WTC11 (cell line): Measurements from ENCODE around the gene CR2. TPM values are rescaled to one million over a fixed set of nuclear protein-coding genes. Genes with fewer than 3 reads are reported as not detected.

Experiments used
- ATAC-seq: fragments of 200-7000 bp; cut with Tn5 transposase; 2 replicates; pipeline ENCODE4 v1.10.0; 2021; ENCODE audit warnings: mild to moderate bottlenecking, moderate library complexity
- CTCF ChIA-PET: fragments of 300-600 bp; sonication (Branson Sonifier 250); formaldehyde crosslinking; loops from one replicate; lab custom pipeline; 2021; ENCODE audit warnings: antibody characterized with exemption; lab: Charles Lee
- POLR2A ChIA-PET: fragments of 350-600 bp; sonication (Branson Sonifier 250); formaldehyde crosslinking; loops from one replicate; lab custom pipeline; 2021; ENCODE audit warnings: antibody characterized with exemption; lab: Charles Lee
- DNase-seq: peaks from one replicate; pipeline ENCODE4 v3.0.0; 2021; ENCODE audit warnings: low spot score
- H3K27ac Mint-ChIP-seq: 2 replicates; pipeline ENCODE4 v1.8.0; 2021; ENCODE audit warnings: mixed read lengths
- H3K27me3 Mint-ChIP-seq: 2 replicates; pipeline ENCODE4 v1.8.0; 2021; ENCODE audit warnings: low read depth, mild to moderate bottlenecking, moderate library complexity, mixed read lengths
- H3K36me3 Mint-ChIP-seq: 2 replicates; pipeline ENCODE4 v1.8.0; 2021; ENCODE audit warnings: mixed read lengths
- H3K4me1 Mint-ChIP-seq: 2 replicates; pipeline ENCODE4 v1.8.0; 2022; ENCODE audit warnings: mixed read lengths
- H3K4me3 Mint-ChIP-seq: 2 replicates; pipeline ENCODE4 v1.8.0; 2021; ENCODE audit warnings: mild to moderate bottlenecking, moderate library complexity, mixed read lengths
- H3K9me3 Mint-ChIP-seq: 2 replicates; pipeline ENCODE4 v1.8.0; 2021; ENCODE audit warnings: mixed read lengths
- AR ChIP-seq: fragments of 250-450 bp; sonication (Bioruptor Pico); IDR thresholded peaks from 2 replicates; pipeline ENCODE4 v1.9.0; 2021; ENCODE audit warnings: mild to moderate bottlenecking
- CTCF ChIP-seq: fragments of 200-600 bp; IDR thresholded peaks from 2 replicates; pipeline ENCODE4 v1.8.0; 2022; ENCODE audit warnings: antibody characterized with exemption
- E2F5 ChIP-seq: sonication (generic); formaldehyde crosslinking; IDR thresholded peaks from 2 replicates; pipeline ENCODE4 v1.8.1; 2022; ENCODE audit warnings: mild to moderate bottlenecking, moderate library complexity, missing genetic modification reagents
- ERG ChIP-seq: fragments of 250-450 bp; sonication (Bioruptor Pico); IDR thresholded peaks from 2 replicates; pipeline ENCODE4 v1.8.0; 2021; ENCODE audit warnings: mild to moderate bottlenecking
- FOXJ3 ChIP-seq: sonication (generic); formaldehyde crosslinking; IDR thresholded peaks from 2 replicates; pipeline ENCODE4 v1.9.0; 2021; ENCODE audit warnings: missing genetic modification reagents, mild to moderate bottlenecking, borderline replicate concordance
- FOXP4 ChIP-seq: sonication (generic); formaldehyde crosslinking; IDR thresholded peaks from 2 replicates; pipeline ENCODE4 v1.8.0; 2022; ENCODE audit warnings: mild to moderate bottlenecking, missing genetic modification reagents
- HMGA2 ChIP-seq: fragments of 250-450 bp; sonication (Bioruptor Pico); IDR thresholded peaks from 2 replicates; pipeline ENCODE4 v1.4.0; 2021; ENCODE audit warnings: mild to moderate bottlenecking, moderate library complexity
- NR2C2 ChIP-seq: sonication (generic); formaldehyde crosslinking; IDR thresholded peaks from 2 replicates; pipeline ENCODE4 v1.8.0; 2022; ENCODE audit warnings: mild to moderate bottlenecking, missing genetic modification reagents
- SMAD3 ChIP-seq: sonication (generic); formaldehyde crosslinking; IDR thresholded peaks from 2 replicates; pipeline ENCODE4 v1.8.0; 2022; ENCODE audit warnings: missing genetic modification reagents, mild to moderate bottlenecking, borderline replicate concordance
- TCF7 ChIP-seq: sonication (generic); formaldehyde crosslinking; IDR thresholded peaks from 2 replicates; pipeline ENCODE4 v1.8.0; 2022; ENCODE audit warnings: mild to moderate bottlenecking, low read depth, missing genetic modification reagents, moderate library complexity
- ZNF121 ChIP-seq: sonication (generic); formaldehyde crosslinking; IDR thresholded peaks from 2 replicates; pipeline ENCODE4 v1.8.0; 2023; ENCODE audit warnings: missing genetic modification reagents
- ZNF396 ChIP-seq: fragments of 250-450 bp; sonication (Bioruptor Pico); IDR thresholded peaks from 2 replicates; pipeline ENCODE4 v1.8.0; 2021; ENCODE audit warnings: mild to moderate bottlenecking, moderate library complexity, borderline replicate concordance
- ZNF425 ChIP-seq: fragments of 250-450 bp; sonication (Bioruptor Pico); conservative IDR thresholded peaks from 2 replicates; pipeline ENCODE4 v1.9.0; 2021; ENCODE audit warnings: mild to moderate bottlenecking
- ZNF512 ChIP-seq: sonication (generic); formaldehyde crosslinking; IDR thresholded peaks from 2 replicates; pipeline ENCODE4 v1.8.1; 2022; ENCODE audit warnings: missing genetic modification reagents, borderline replicate concordance
- total RNA-seq: library from RNA; stranded (reverse); gene quantifications from 3 replicates; pipeline ENCODE4 v1.2.3, GENCODE V29; 2021

The CR2 gene
- total RNA-seq, 1 experiment from 2014 or later = 3.8 TPM

GRCh38 chr1:207500306-207500705, 46.2 kb downstream of the CR2 start:
- ATAC-seq = no peak
- TF ChIP-seq ZNF512 (CRISPR knock-in tag) (no peak), NR2C2 (CRISPR knock-in tag) (no peak), FOXJ3 (CRISPR knock-in tag) (no peak), FOXP4 (CRISPR knock-in tag) (no peak), CTCF (no peak), ZNF425 (CRISPR knock-in tag) (no peak), E2F5 (CRISPR knock-in tag) (no peak), ERG (CRISPR knock-in tag) (no peak), ZNF396 (CRISPR knock-in tag) (no peak), SMAD3 (CRISPR knock-in tag) (no peak)
- H3K4me1 Mint-ChIP-seq = peaks cover 10% of the 10 kb centered on the region
- no peaks in the 10 kb centered on the region for H3K36me3 Mint-ChIP-seq
- DNase-seq = no peak
- H3K27me3 Mint-ChIP-seq = peaks cover 28% of the 10 kb centered on the region
- CTCF ChIA-PET = interaction anchor here (0.5 to 1.8 kb wide), 7 partner anchors 46 to 652 kb away, joined by 3 to 12 read pairs (median 10); partner anchors contain the start of genes CR2 and PFKFB2
- H3K9me3 Mint-ChIP-seq = no peaks in the 10 kb centered on the region
- H3K4me3 Mint-ChIP-seq = no peak overlapping the region
- H3K27ac Mint-ChIP-seq = no peak overlapping the region
- POLR2A ChIA-PET = no interaction called here

GRCh38 chr1:207501071-207501470, 46.9 kb downstream of the CR2 start:
- Mint-ChIP-seq H3K4me3 (no peak overlapping the region), H3K36me3 (no peaks in the 10 kb centered on the region), H3K27ac (no peak overlapping the region), H3K4me1 (0 out of 2 replicates have a peak, but pooled peaks cover 3% of the 10 kb centered on the region), H3K27me3 (peaks cover 20% of the 10 kb centered on the region), H3K9me3 (no peaks in the 10 kb centered on the region)
- ATAC-seq (no peak), DNase-seq (no peak)
- CTCF ChIA-PET = interaction anchor here (0.9 to 1.4 kb wide), 3 partner anchors 100 to 589 kb away, joined by 4 to 5 read pairs (median 4); no protein-coding TSS in a partner anchor
- TF ChIP-seq TCF7 (no peak), ZNF121 (CRISPR knock-in tag) (no peak), AR (no peak), ZNF512 (CRISPR knock-in tag) (no peak), HMGA2 (CRISPR knock-in tag) (no peak)
- POLR2A ChIA-PET = no interaction called here
